Osteoblast (primary cell): ENCODE data around the gene AFDN. TPM values are rescaled to one million over a fixed set of nuclear protein-coding genes. Genes with fewer than 3 reads are reported as not detected.

Experiments
- DNase-seq: peaks from one replicate; pipeline ENCODE4 v3.0.0; 2011; ENCODE audit warnings: low spot score, mixed read lengths; ENCODE audit not compliant: insufficient read length; ENCODE audit errors: missing footprints
- H2AFZ ChIP-seq: 2 replicates; pipeline ENCODE4 v1.6.0; 2011; ENCODE audit warnings: mild to moderate bottlenecking, low read length
- H3K27ac ChIP-seq: 2 replicates; pipeline ENCODE4 v1.5.1; 2011; ENCODE audit warnings: mild to moderate bottlenecking, low read depth, low read length, moderate library complexity
- H3K27me3 ChIP-seq: 2 replicates; pipeline ENCODE4 v1.6.0; 2012; ENCODE audit warnings: mild to moderate bottlenecking, control low read depth, inconsistent platforms, low read length, moderate library complexity; ENCODE audit not compliant: insufficient read depth
- H3K36me3 ChIP-seq: 2 replicates; pipeline ENCODE4 v1.5.1; 2011; ENCODE audit warnings: mild to moderate bottlenecking, low read length, control low read depth, moderate library complexity; ENCODE audit not compliant: insufficient read depth
- H3K4me1 ChIP-seq: 2 replicates; pipeline ENCODE4 v1.5.1; 2011; ENCODE audit warnings: mild to moderate bottlenecking, low read length, control low read depth, moderate library complexity; ENCODE audit not compliant: insufficient read depth
- H3K4me2 ChIP-seq: 2 replicates; pipeline ENCODE4 v1.6.0; 2011; ENCODE audit warnings: mild to moderate bottlenecking, low read length; ENCODE audit not compliant: insufficient read depth
- H3K4me3 ChIP-seq: fragments of 200-600 bp; sonication (generic); 3 replicates; pipeline ENCODE4 v1.5.1; 2012; ENCODE audit warnings: mild to moderate bottlenecking, low read length, inconsistent platforms; ENCODE audit not compliant: insufficient read depth
- H3K79me2 ChIP-seq: 2 replicates; pipeline ENCODE4 v1.6.0; 2012; ENCODE audit warnings: mild to moderate bottlenecking, low read length, control low read depth, inconsistent platforms; ENCODE audit not compliant: insufficient read depth
- H3K9me3 ChIP-seq: 2 replicates; pipeline ENCODE4 v1.5.1; 2011; ENCODE audit warnings: low read depth, low read length, control low read depth
- H4K20me1 ChIP-seq: 2 replicates; pipeline ENCODE4 v1.6.0; 2012; ENCODE audit warnings: mild to moderate bottlenecking, low read length, control low read depth; ENCODE audit not compliant: insufficient read depth
- total RNA-seq: library from RNA; depleted of rRNA; stranded (reverse); fragments of >200 nt; gene quantifications from 2 replicates; pipeline ENCODE4 v1.2.3, GENCODE V29; 2012
- TF ChIP-seq, protein P1 (sequence below): IDR thresholded peaks from 2 replicates; pipeline ENCODE4 v1.5.1; 2011; ENCODE audit warnings: mild to moderate bottlenecking, low read depth, low read length, moderate library complexity; ENCODE audit errors: extremely low read depth

AFDN gene
- total RNA-seq, 1 donor, result 52.5 TPM

DNA sequence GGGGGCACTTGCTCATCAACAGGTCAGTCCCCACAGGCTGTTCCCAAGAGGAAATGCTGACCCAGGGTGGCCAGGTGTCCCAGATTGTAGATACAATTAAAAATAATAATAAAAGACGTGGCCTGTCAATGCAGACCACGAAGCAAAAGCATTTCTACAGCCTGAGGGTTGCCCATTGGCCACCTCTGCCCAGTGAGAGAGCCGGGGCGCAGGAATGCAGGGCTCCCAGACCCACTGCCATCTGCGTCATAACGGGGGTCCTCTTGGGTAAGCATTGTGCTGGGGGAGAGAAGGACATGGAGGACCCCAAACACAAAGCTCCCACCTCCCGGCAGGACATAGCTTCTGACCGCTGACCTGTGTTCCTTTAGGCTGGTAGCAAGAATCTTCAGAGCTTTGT is 22.9 kb upstream of the AFDN start:
- H3K27ac ChIP-seq, result no peak overlapping the region
- H3K4me2 ChIP-seq, result no peak overlapping the region
- H3K9me3 ChIP-seq, result no peaks in the 10 kb centered on the region
- H3K4me1 ChIP-seq, result no peaks in the 10 kb centered on the region
- no peaks in the 10 kb centered on the region for H3K79me2 ChIP-seq
- TF ChIP-seq, protein P1, sequence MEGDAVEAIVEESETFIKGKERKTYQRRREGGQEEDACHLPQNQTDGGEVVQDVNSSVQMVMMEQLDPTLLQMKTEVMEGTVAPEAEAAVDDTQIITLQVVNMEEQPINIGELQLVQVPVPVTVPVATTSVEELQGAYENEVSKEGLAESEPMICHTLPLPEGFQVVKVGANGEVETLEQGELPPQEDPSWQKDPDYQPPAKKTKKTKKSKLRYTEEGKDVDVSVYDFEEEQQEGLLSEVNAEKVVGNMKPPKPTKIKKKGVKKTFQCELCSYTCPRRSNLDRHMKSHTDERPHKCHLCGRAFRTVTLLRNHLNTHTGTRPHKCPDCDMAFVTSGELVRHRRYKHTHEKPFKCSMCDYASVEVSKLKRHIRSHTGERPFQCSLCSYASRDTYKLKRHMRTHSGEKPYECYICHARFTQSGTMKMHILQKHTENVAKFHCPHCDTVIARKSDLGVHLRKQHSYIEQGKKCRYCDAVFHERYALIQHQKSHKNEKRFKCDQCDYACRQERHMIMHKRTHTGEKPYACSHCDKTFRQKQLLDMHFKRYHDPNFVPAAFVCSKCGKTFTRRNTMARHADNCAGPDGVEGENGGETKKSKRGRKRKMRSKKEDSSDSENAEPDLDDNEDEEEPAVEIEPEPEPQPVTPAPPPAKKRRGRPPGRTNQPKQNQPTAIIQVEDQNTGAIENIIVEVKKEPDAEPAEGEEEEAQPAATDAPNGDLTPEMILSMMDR, result no peak
- no peaks in the 10 kb centered on the region for H4K20me1 ChIP-seq
- H3K36me3 ChIP-seq, result no peaks in the 10 kb centered on the region
- H3K4me3 ChIP-seq, result no peak overlapping the region
- H3K27me3 ChIP-seq, result no peaks in the 10 kb centered on the region
- no peak for DNase-seq
- H2AFZ ChIP-seq, result no peak overlapping the region

DNA sequence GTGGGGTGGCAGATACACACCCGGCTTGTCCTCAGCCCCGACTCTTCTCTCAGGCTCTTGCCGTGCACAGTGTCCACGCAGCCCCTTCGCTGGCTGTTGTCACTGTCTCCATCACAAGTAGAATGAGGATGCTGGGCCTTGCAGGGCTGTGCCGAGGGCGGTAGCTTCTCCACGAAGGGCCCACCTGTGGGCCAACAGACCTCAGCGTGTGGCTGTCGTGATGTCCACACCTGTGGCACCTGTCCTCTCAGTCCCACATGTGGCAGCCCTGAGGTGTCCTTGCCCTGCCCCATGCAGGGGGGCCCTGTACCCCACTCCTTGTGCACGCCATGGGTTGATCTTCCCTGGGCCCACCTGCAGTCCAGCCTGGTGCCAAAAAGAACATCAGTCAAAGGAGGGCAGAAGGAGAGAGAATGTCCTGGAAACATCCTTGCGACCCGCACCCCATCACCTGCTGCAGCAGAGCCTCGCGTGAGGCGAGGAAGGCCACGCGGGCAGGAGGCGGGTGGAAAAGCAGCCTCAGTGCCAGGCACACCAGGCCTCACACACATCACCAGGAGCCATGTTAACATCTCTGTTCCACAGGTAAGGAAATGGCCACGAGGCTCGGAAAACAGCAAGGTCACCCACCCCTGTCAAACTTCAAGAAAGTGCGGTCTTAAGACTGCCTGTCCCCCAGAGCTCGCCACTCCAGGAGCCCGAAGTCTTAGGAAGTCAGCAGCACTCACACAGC is 22.3 kb upstream of the AFDN start:
- no peak for DNase-seq
- no peaks in the 10 kb centered on the region for H3K9me3 ChIP-seq
- H2AFZ ChIP-seq, result no peak overlapping the region
- no peaks in the 10 kb centered on the region for H3K79me2 ChIP-seq
- H3K4me3 ChIP-seq, result no peak overlapping the region
- no peaks in the 10 kb centered on the region for H4K20me1 ChIP-seq
- H3K4me1 ChIP-seq, result no peaks in the 10 kb centered on the region
- no peaks in the 10 kb centered on the region for H3K27me3 ChIP-seq
- H3K27ac ChIP-seq, result no peak overlapping the region
- no peaks in the 10 kb centered on the region for H3K36me3 ChIP-seq
- TF ChIP-seq, protein P1, result no peak
- H3K4me2 ChIP-seq, result no peak overlapping the region

GRCh38 chr6:167805349-167806060 is 21.2 kb upstream of the AFDN start:
- no peaks in the 10 kb centered on the region for H3K4me1 ChIP-seq

More at GRCh38 chr6:167805349-167806060, 21.2 kb upstream of the AFDN start:
- no peaks in the 10 kb centered on the region for H3K79me2 ChIP-seq
- H3K27me3 ChIP-seq, result no peaks in the 10 kb centered on the region
- DNase-seq, result no peak
- H3K4me3 ChIP-seq, result no peak overlapping the region
- H3K27ac ChIP-seq, result no peak overlapping the region
- H4K20me1 ChIP-seq, result no peaks in the 10 kb centered on the region
- TF ChIP-seq, protein P1, result no peak
- no peak overlapping the region for H2AFZ ChIP-seq
- no peaks in the 10 kb centered on the region for H3K36me3 ChIP-seq
- H3K4me2 ChIP-seq, result no peak overlapping the region
- H3K9me3 ChIP-seq, result no peaks in the 10 kb centered on the region
